Body of pancreas (tissue), 4 donors: ENCODE measurements around the gene C2orf69. TPM values are rescaled to one million over a fixed set of nuclear protein-coding genes. Genes with fewer than 3 reads are reported as not detected.

Source experiments
- ATAC-seq: fragments of 150-250 bp; one replicate; pipeline ENCODE4 v1.9.1; 2016
- DNase-seq, 4 donors: peaks; one replicate each; pipeline ENCODE4 v3.0.0-alpha.2; 2019
- H3K27ac ChIP-seq, 4 donors: fragments of 200-600 bp; sonication (generic); 1 replicate in 3 of 4; 2 replicates in 1 of 4; pipeline versions ENCODE4 v1.5.1 to v1.6.1; 2016 to 2019; ENCODE audit warnings: mild to moderate bottlenecking in 1 of 4, mixed read lengths in 1 of 4, moderate library complexity in 1 of 4
- H3K27me3 ChIP-seq, 2 donors: fragments of 200-600 bp; sonication (generic); one replicate each; pipeline ENCODE4 v1.6.0; 2016; ENCODE audit warnings: mild to moderate bottlenecking in 1 of 2
- H3K36me3 ChIP-seq, 2 donors: fragments of 200-600 bp; sonication (generic); replicated peaks in 1 of 2; 2 replicates each; pipeline ENCODE4 v1.5.1; 2016; ENCODE audit warnings: low read depth in 2 of 2; ENCODE audit not compliant: insufficient read depth in 1 of 2
- H3K4me1 ChIP-seq: fragments of 200-600 bp; sonication (generic); one replicate; pipeline ENCODE4 v1.6.0; 2016
- H3K4me3 ChIP-seq, 2 donors: fragments of 200-600 bp; sonication (generic); 1 replicate in 1 of 2; 2 replicates in 1 of 2; pipeline ENCODE4 v1.5.1; 2016 to 2019
- H3K9me3 ChIP-seq, 3 donors: fragments of 200-600 bp; sonication (generic); 1 replicate in 2 of 3; 2 replicates in 1 of 3; pipeline ENCODE4 v1.5.1; 2016
- CTCF ChIP-seq, 7 experiments: fragments of 450-650 bp in 4 of 7; fragments of 200-600 bp in 3 of 7; sonication (generic) in 3 of 7; IDR thresholded peaks; one replicate each; pipeline ENCODE4 v1.5.1; 2016 to 2019; ENCODE audit warnings: antibody characterized with exemption in 7 of 7
- POLR2A ChIP-seq, 3 donors: fragments of 450-650 bp; IDR thresholded peaks; one replicate each; pipeline ENCODE4 v1.6.1; 2016; ENCODE audit warnings: antibody characterized with exemption in 3 of 3, mild to moderate bottlenecking in 2 of 3
- WGBS, 2 donors: methylation state at CpG; one replicate each; pipeline ENCODE4 v1.1.5; 2017; 5-methylcytosine and 5-hydroxymethylcytosine counted together
- intact Hi-C: fragments of 100-400 bp; cut with DNase I; formaldehyde crosslinking; loops from one replicate; pipeline ENCODE4 v1.15.1; 2023
- total RNA-seq, 2 donors: library from RNA; depleted of rRNA; stranded (reverse); fragments of >200 nt; gene quantifications; one replicate each; pipeline ENCODE4 v1.1.0, GENCODE V29; 2016

C2orf69 gene
- total RNA-seq, result 10 to 100 TPM in 1 of 2 donors, 1 to 10 TPM in 1; 4.0 to 10.6 TPM

GRCh38 chr2:199911052-199911876, at the start of gene C2orf69:
Gene C2orf69 (plus strand): TSS chr2:199911293. CDS start chr2:199911439, 146 bp downstream.
- peak; percentile 97 for DNase-seq
- intact Hi-C loops, result no loop called here
- Histone ChIP-seq H3K27ac (peak within 1 kb of the TSS; percentile 91 to 99 (median 95)), H3K9me3 (no peaks in the 10 kb centered on the region), H3K27me3 (no peaks in the 10 kb centered on the region), H3K4me3 (peak within 1 kb of the TSS; percentile 52 to 64), H3K36me3 (no peaks in the 10 kb centered on the region), H3K4me1 (peaks cover 15% of the 10 kb centered on the region)
- WGBS, 2 donors, result 0 to 1% methylated on average over 39 to 71 of the region's 85 CpGs
- ATAC-seq, result peak; percentile 97
- peak in 3 of 7 experiments; percentile 5 to 18 (median 10) for TF ChIP-seq CTCF (IDR thresholded peaks at IDR 0.05)
- TF ChIP-seq POLR2A (IDR thresholded peaks at IDR 0.05), result peak; percentile 86 to 89 (median 87)

GRCh38 chr2:199862788-199863187, 48.3 kb upstream of the C2orf69 start:
- no peaks in the 10 kb centered on the region for H3K9me3 ChIP-seq
- no peak overlapping the region for H3K27ac ChIP-seq
- H3K4me3 ChIP-seq, result no peak overlapping the region
- WGBS, 2 donors, result 60 to 74% methylated on average over 3 of the region's 3 CpGs
- H3K4me1 ChIP-seq, result no peaks in the 10 kb centered on the region
- intact Hi-C loops, result no loop called here
- DNase-seq (no peak), ATAC-seq (no peak)
- no peak for TF ChIP-seq CTCF (IDR thresholded peaks at IDR 0.05)
- no peak for TF ChIP-seq POLR2A (IDR thresholded peaks at IDR 0.05)
- H3K36me3 ChIP-seq, result no peaks in the 10 kb centered on the region
- H3K27me3 ChIP-seq, result no peaks in the 10 kb centered on the region

GRCh38 chr2:199865905-199866304, 45.2 kb upstream of the C2orf69 start:
- Histone ChIP-seq H3K27ac (no peak overlapping the region), H3K36me3 (no peaks in the 10 kb centered on the region), H3K9me3 (no peaks in the 10 kb centered on the region), H3K4me3 (no peak overlapping the region), H3K4me1 (no peaks in the 10 kb centered on the region), H3K27me3 (no peaks in the 10 kb centered on the region)
- intact Hi-C loops, result no loop called here
- TF ChIP-seq CTCF (IDR thresholded peaks at IDR 0.05) (no peak), POLR2A (IDR thresholded peaks at IDR 0.05) (no peak)
- 86 to 90% methylated on average over 4 of the region's 4 CpGs for WGBS, 2 donors
- DNase-seq (no peak), ATAC-seq (no peak)

GRCh38 chr2:199868431-199869226, 42.5 kb upstream of the C2orf69 start:
- no peak for TF ChIP-seq CTCF (IDR thresholded peaks at IDR 0.05)
- no peak for TF ChIP-seq POLR2A (IDR thresholded peaks at IDR 0.05)
- Histone ChIP-seq H3K4me3 (no peak overlapping the region), H3K4me1 (no peaks in the 10 kb centered on the region), H3K9me3 (no peaks in the 10 kb centered on the region), H3K36me3 (no peaks in the 10 kb centered on the region), H3K27ac (no peak overlapping the region), H3K27me3 (no peaks in the 10 kb centered on the region)
- WGBS, 2 donors, result 59% methylated on average over 5 of the region's 5 CpGs
- ATAC-seq (no peak), DNase-seq (no peak)
- intact Hi-C loops, result no loop called here
